Tibial nerve (tissue), 4 donors: ENCODE results near the gene FAM13B. TPM values are rescaled to one million over a fixed set of nuclear protein-coding genes. Genes with fewer than 3 reads are reported as not detected.
"Not testable (repeated sequence)": the region's sequence is repeated elsewhere in the genome, so short reads cannot be mapped to it uniquely, and the experiment has no call there.

Source experiments
- DNase-seq, 2 donors: peaks; one replicate each; pipeline ENCODE4 v3.0.0-alpha.2; 2019; ENCODE audit warnings: low spot score in 2 of 2
- H3K27ac ChIP-seq, 4 donors: fragments of 200-600 bp; sonication (generic) in 3 of 4; one replicate each; pipeline ENCODE4 v1.5.1; 2017 to 2019; ENCODE audit warnings: mild to moderate bottlenecking in 1 of 4
- H3K27me3 ChIP-seq, 2 donors: fragments of 200-600 bp; sonication (generic) in 1 of 2; one replicate each; pipeline versions ENCODE4 v1.5.1 to v1.6.0; 2017 to 2019
- H3K36me3 ChIP-seq, 3 donors: fragments of 200-600 bp; sonication (generic); one replicate each; pipeline ENCODE4 v1.5.1; 2018 to 2019
- H3K4me1 ChIP-seq, 4 donors: fragments of 200-600 bp; sonication (generic) in 3 of 4; one replicate each; pipeline ENCODE4 v1.5.1; 2017 to 2019
- H3K4me3 ChIP-seq, 4 donors: fragments of 200-600 bp; sonication (generic) in 3 of 4; one replicate each; pipeline ENCODE4 v1.5.1; 2017 to 2019; ENCODE audit warnings: mild to moderate bottlenecking in 1 of 4, moderate library complexity in 1 of 4
- H3K9me3 ChIP-seq, 4 donors: fragments of 200-600 bp; sonication (generic) in 3 of 4; one replicate each; pipeline ENCODE4 v1.5.1; 2017 to 2019
- CTCF ChIP-seq, 5 experiments: fragments of 200-600 bp in 3 of 5; fragments of 450-650 bp in 2 of 5; sonication (generic) in 3 of 5; IDR thresholded peaks; one replicate each; pipeline ENCODE4 v1.5.1; 2016 to 2019; ENCODE audit warnings: antibody characterized with exemption in 5 of 5, mild to moderate bottlenecking in 3 of 5, moderate library complexity in 2 of 5
- EP300 ChIP-seq, 2 donors: sonication (generic); formaldehyde crosslinking; IDR thresholded peaks; one replicate each; pipeline ENCODE4 v1.6.1; 2017; ENCODE audit warnings: antibody characterized with exemption in 2 of 2, mild to moderate bottlenecking in 1 of 2
- POLR2A ChIP-seq, 2 donors: fragments of 450-650 bp; IDR thresholded peaks; one replicate each; pipeline ENCODE4 v1.6.1; 2017; ENCODE audit warnings: antibody characterized with exemption in 2 of 2, mild to moderate bottlenecking in 2 of 2, moderate library complexity in 2 of 2
- WGBS, 2 donors: methylation state at CpG; one replicate each; pipeline ENCODE4 v1.1.5; 2018; 5-methylcytosine and 5-hydroxymethylcytosine counted together
- total RNA-seq, 4 donors: library from RNA; depleted of rRNA; stranded (reverse); fragments of >200 nt; gene quantifications; one replicate each; pipeline ENCODE4 v1.1.0, GENCODE V29; 2016

FAM13B gene
- total RNA-seq, 4 donors from 2014 or later, result 59.4 to 85.9 (median 72.3) TPM

GRCh38 chr5:138033386-138033808 lies 518 bp upstream of the FAM13B start:
- no peaks in the 10 kb centered on the region for H3K27me3 ChIP-seq
- peak overlapping the region; percentile 80 to 95 (median 86) for H3K4me3 ChIP-seq
- peaks cover 0 to 57% (median 20%) of the 10 kb centered on the region in 4 donors for H3K4me1 ChIP-seq
- H3K27ac ChIP-seq, result peak overlapping the region; percentile 94 to 100 (median 98)
- TF ChIP-seq POLR2A (IDR thresholded peaks at IDR 0.05), result no peak
- no peak for TF ChIP-seq EP300 (IDR thresholded peaks at IDR 0.05)
- TF ChIP-seq CTCF (IDR thresholded peaks at IDR 0.05), result no peak
- H3K36me3 ChIP-seq, result no peaks in the 10 kb centered on the region
- peak in 1 of 2 donors; percentile 17 for DNase-seq
- H3K9me3 ChIP-seq, result no peaks in the 10 kb centered on the region
- WGBS, 2 donors, result 1 to 4% methylated on average over 15 of the region's 15 CpGs

GRCh38 chr5:138032028-138032571 lies 779 bp downstream of the FAM13B start:
- Histone ChIP-seq H3K4me1 (peaks cover 0 to 64% (median 23%) of the 10 kb centered on the region in 4 donors), H3K27ac (peak overlapping the region; percentile 94 to 100 (median 98)), H3K36me3 (no peaks in the 10 kb centered on the region), H3K4me3 (peak overlapping the region; percentile 80 to 95 (median 86)), H3K9me3 (no peaks in the 10 kb centered on the region), H3K27me3 (no peaks in the 10 kb centered on the region)
- TF ChIP-seq POLR2A (IDR thresholded peaks at IDR 0.05) (no peak), CTCF (IDR thresholded peaks at IDR 0.05) (peak in 1 of 5 experiments; percentile 6)
- WGBS, 2 donors, result 3% methylated on average over 24 of the region's 24 CpGs
- peak; percentile 39 to 54 for DNase-seq

GRCh38 chr5:138029944-138030343 lies 2.9 kb downstream of the FAM13B start:
- WGBS, 2 donors, result 81 to 88% methylated on average over 2 of the region's 2 CpGs

GRCh38 chr5:138029501-138029900 lies 3.4 kb downstream of the FAM13B start:
- Histone ChIP-seq H3K27me3 (no peaks in the 10 kb centered on the region), H3K27ac (no peak overlapping the region), H3K9me3 (no peaks in the 10 kb centered on the region), H3K4me3 (no peak overlapping the region), H3K4me1 (peaks cover 0 to 68% (median 23%) of the 10 kb centered on the region in 4 donors), H3K36me3 (no peaks in the 10 kb centered on the region)
- no peak for DNase-seq
- 70 to 73% methylated on average over 2 of the region's 2 CpGs for WGBS, 2 donors
- TF ChIP-seq EP300 (IDR thresholded peaks at IDR 0.05), result no peak

More at GRCh38 chr5:138029944-138030343, 2.9 kb downstream of the FAM13B start:
- no peak for DNase-seq
- Histone ChIP-seq H3K4me1 (peaks cover 0 to 63% (median 23%) of the 10 kb centered on the region in 4 donors), H3K4me3 (no peak overlapping the region), H3K27ac (no peak overlapping the region), H3K36me3 (no peaks in the 10 kb centered on the region), H3K9me3 (no peaks in the 10 kb centered on the region), H3K27me3 (no peaks in the 10 kb centered on the region)
- no peak for TF ChIP-seq EP300 (IDR thresholded peaks at IDR 0.05)
- no peak for TF ChIP-seq POLR2A (IDR thresholded peaks at IDR 0.05)
- no peak for TF ChIP-seq CTCF (IDR thresholded peaks at IDR 0.05)

GRCh38 chr5:138028971-138029365 lies 3.9 kb downstream of the FAM13B start:
- TF ChIP-seq EP300 (IDR thresholded peaks at IDR 0.05), result no peak
- no peak for TF ChIP-seq CTCF (IDR thresholded peaks at IDR 0.05)
- TF ChIP-seq POLR2A (IDR thresholded peaks at IDR 0.05), result no peak
- WGBS, 2 donors, result 89 to 93% methylated on average over 5 of the region's 5 CpGs
- Histone ChIP-seq H3K4me1 (peaks cover 0 to 72% (median 27%) of the 10 kb centered on the region in 4 donors), H3K9me3 (no peaks in the 10 kb centered on the region), H3K27ac (no peak overlapping the region), H3K27me3 (no peaks in the 10 kb centered on the region), H3K36me3 (no peaks in the 10 kb centered on the region), H3K4me3 (no peak overlapping the region)
- DNase-seq, result no peak

- 91 to 95% methylated on average over 12 of the region's 12 CpGs for WGBS, 2 donors
- H3K27ac ChIP-seq, result not testable (repeated sequence)
- H3K4me1 ChIP-seq, result peaks cover 0 to 71% (median 25%) of the 10 kb centered on the region in 4 donors
Measured at GRCh38 chr5:138028262-138028970, 4.5 kb downstream of the FAM13B start.

GRCh38 chr5:138026793-138027192 lies 6.1 kb downstream of the FAM13B start:
- H3K4me3 ChIP-seq, H3K36me3 ChIP-seq, DNase-seq, H3K9me3 ChIP-seq, H3K27ac ChIP-seq, H3K27me3 ChIP-seq: not testable (repeated sequence)
- H3K4me1 ChIP-seq, result peaks cover 0 to 76% (median 25%) of the 10 kb centered on the region in 4 donors
- 97% methylated on average over 9 of the region's 9 CpGs for WGBS, 2 donors

More at GRCh38 chr5:138028262-138028970, 4.5 kb downstream of the FAM13B start:
- not testable (repeated sequence) for DNase-seq, H3K9me3 ChIP-seq, H3K4me3 ChIP-seq, H3K36me3 ChIP-seq, H3K27me3 ChIP-seq
